ENCODE results near the gene HELB.

The HELB gene

DNA sequence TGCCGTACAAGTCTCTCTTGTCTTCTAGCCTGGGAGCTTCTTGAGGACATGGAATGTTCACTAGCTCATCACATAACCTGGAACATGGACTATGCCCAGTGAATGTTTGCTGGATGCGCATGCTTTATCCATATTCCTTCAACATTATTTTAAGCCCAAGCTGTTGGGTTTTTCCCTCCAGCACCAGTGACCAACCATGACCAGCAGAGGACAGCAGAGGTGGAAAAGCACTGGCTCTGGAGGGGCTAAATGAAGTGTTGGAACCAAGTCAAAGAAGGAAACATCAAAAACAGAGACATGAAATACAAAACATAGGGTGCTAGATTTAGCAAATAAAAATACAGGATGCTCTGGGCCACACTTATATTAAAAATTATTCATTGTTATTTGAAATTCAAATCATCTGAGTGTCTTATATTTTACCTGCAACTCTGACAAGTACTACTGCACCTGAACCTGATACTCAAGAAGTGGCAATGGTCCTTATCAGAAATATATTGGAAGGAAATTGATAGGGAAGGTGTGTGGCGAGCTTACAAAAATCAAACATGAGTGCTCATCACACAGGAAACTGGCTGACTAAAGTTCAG, 23.1 kb upstream of the HELB start:
- Histone ChIP-seq H2AFZ (ENCODE audit: low read depth, low read length) (no peak overlapping the region), H3K4me2 (ENCODE audit: low read length) (no peak overlapping the region), H3K27me3 (ENCODE audit: low read depth, low read length) (no peaks in the 10 kb centered on the region), H3K9ac (ENCODE audit: low read length) (no peak overlapping the region), H3K4me1 (ENCODE audit: low read length) (peaks cover 20% of the 10 kb centered on the region), H4K20me1 (ENCODE audit: insufficient read depth, low read length) (no peaks in the 10 kb centered on the region), H3K4me3 (ENCODE audit: low read length) (no peak overlapping the region), H3K36me3 (replicated peaks; ENCODE audit: low read depth, low read length) (no peaks in the 10 kb centered on the region), H3K27ac (ENCODE audit: low read length) (no peak overlapping the region), H3K9me3 (ENCODE audit: insufficient read depth, low read length) (no peaks in the 10 kb centered on the region), H3K79me2 (ENCODE audit: low read length) (no peaks in the 10 kb centered on the region)
- TF ChIP-seq, protein P1, sequence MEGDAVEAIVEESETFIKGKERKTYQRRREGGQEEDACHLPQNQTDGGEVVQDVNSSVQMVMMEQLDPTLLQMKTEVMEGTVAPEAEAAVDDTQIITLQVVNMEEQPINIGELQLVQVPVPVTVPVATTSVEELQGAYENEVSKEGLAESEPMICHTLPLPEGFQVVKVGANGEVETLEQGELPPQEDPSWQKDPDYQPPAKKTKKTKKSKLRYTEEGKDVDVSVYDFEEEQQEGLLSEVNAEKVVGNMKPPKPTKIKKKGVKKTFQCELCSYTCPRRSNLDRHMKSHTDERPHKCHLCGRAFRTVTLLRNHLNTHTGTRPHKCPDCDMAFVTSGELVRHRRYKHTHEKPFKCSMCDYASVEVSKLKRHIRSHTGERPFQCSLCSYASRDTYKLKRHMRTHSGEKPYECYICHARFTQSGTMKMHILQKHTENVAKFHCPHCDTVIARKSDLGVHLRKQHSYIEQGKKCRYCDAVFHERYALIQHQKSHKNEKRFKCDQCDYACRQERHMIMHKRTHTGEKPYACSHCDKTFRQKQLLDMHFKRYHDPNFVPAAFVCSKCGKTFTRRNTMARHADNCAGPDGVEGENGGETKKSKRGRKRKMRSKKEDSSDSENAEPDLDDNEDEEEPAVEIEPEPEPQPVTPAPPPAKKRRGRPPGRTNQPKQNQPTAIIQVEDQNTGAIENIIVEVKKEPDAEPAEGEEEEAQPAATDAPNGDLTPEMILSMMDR (IDR thresholded peaks at IDR 0.05; ENCODE audit: low read depth, low read length) = peak; percentile 46
- no peak for TF ChIP-seq EZH2phosphoT487 (IDR thresholded peaks at IDR 0.05; ENCODE audit: low read depth)

DNA sequence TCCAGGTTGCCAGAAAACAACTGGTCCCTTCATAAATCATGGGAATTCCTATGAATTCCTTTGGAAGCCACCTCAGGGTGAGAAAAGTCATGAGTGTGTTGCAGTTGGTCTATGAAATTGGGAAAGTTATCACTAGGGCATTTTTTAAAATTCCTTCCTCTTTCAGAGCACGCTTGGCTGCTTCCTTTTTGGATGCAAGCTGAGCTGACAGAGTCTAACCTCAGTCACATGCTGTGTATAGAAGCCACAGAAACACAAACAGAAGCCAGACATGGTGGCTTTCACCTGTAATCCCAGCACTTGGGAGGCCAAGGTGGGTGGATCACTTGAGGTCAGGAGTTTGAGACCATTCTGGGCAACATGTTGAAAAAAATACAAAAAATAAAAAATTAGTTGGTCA, 21.7 kb upstream of the HELB start:
- no peak for TF ChIP-seq EZH2phosphoT487 (IDR thresholded peaks at IDR 0.05; ENCODE audit: low read depth)
- TF ChIP-seq, protein P1 (IDR thresholded peaks at IDR 0.05; ENCODE audit: low read depth, low read length) = no peak
- Histone ChIP-seq H3K4me1 (ENCODE audit: low read length) (peaks cover 11% of the 10 kb centered on the region), H3K79me2 (ENCODE audit: low read length) (no peaks in the 10 kb centered on the region), H3K4me3 (ENCODE audit: low read length) (no peak overlapping the region), H3K36me3 (replicated peaks; ENCODE audit: low read depth, low read length) (no peaks in the 10 kb centered on the region), H3K9me3 (ENCODE audit: insufficient read depth, low read length) (no peaks in the 10 kb centered on the region), H3K4me2 (ENCODE audit: low read length) (no peak overlapping the region), H3K9ac (ENCODE audit: low read length) (no peak overlapping the region), H3K27me3 (ENCODE audit: low read depth, low read length) (no peaks in the 10 kb centered on the region), H3K27ac (ENCODE audit: low read length) (no peak overlapping the region), H2AFZ (ENCODE audit: low read depth, low read length) (no peak overlapping the region), H4K20me1 (ENCODE audit: insufficient read depth, low read length) (no peaks in the 10 kb centered on the region)

DNA sequence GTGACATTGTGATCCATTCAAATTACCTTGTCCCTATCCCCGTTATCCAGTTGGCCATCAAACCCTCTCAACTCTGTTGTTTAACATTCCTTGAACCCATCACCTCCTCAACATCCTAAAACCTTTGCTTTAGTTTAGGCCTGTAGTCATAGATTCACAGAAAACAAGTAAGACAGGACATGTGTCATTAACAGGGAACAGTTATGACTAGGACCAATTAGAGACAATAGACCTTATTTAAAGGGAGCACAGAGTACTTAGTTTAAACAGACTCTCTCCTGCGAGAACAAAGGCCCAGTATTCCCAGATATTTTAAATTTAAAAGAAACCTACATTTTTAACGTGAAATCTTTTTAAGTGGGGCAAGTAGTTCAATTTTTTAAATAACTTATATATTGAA, 20.0 kb upstream of the HELB start:
- no peaks in the 10 kb centered on the region for H3K79me2 ChIP-seq (ENCODE audit: low read length)
- no peaks in the 10 kb centered on the region for H3K27me3 ChIP-seq (ENCODE audit: low read depth, low read length)

DNA sequence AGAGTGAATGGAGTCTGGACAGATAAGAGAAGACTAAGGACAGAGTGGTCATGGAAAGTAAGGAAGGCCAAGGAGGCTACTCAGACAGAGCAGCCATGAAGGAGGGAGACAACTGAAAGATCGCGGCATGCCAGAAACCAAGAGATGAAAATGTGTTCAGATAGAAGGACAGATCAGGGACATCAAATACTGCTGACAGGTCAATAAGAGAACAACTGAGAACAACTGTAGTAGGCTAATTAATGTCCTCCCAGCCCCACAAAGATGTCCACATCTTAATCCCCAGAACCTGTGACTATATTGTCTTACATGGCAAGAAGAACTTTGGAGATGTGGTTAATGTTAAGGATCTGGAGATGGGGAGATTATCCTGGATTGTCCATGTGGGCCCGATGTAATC, 15.0 kb upstream of the HELB start:
- Histone ChIP-seq H3K9ac (ENCODE audit: low read length) (no peak overlapping the region), H3K27me3 (ENCODE audit: low read depth, low read length) (no peaks in the 10 kb centered on the region), H3K79me2 (ENCODE audit: low read length) (no peaks in the 10 kb centered on the region), H4K20me1 (ENCODE audit: insufficient read depth, low read length) (no peaks in the 10 kb centered on the region), H3K4me1 (ENCODE audit: low read length) (no peaks in the 10 kb centered on the region), H3K27ac (ENCODE audit: low read length) (no peak overlapping the region), H3K36me3 (replicated peaks; ENCODE audit: low read depth, low read length) (no peaks in the 10 kb centered on the region), H3K4me3 (ENCODE audit: low read length) (no peak overlapping the region), H3K9me3 (ENCODE audit: insufficient read depth, low read length) (no peaks in the 10 kb centered on the region), H2AFZ (ENCODE audit: low read depth, low read length) (no peak overlapping the region), H3K4me2 (ENCODE audit: low read length) (no peak overlapping the region)
- no peak for TF ChIP-seq EZH2phosphoT487 (IDR thresholded peaks at IDR 0.05; ENCODE audit: low read depth)
- TF ChIP-seq, protein P1 (IDR thresholded peaks at IDR 0.05; ENCODE audit: low read depth, low read length) = no peak

More for the DNA sequence above, 20.0 kb upstream of the HELB start:
- H3K9me3 ChIP-seq (ENCODE audit: insufficient read depth, low read length) = no peaks in the 10 kb centered on the region
- no peak overlapping the region for H3K9ac ChIP-seq (ENCODE audit: low read length)
- H3K4me2 ChIP-seq (ENCODE audit: low read length) = no peak overlapping the region
- no peak overlapping the region for H2AFZ ChIP-seq (ENCODE audit: low read depth, low read length)
- TF ChIP-seq EZH2phosphoT487 (IDR thresholded peaks at IDR 0.05; ENCODE audit: low read depth) = no peak
- TF ChIP-seq, protein P1 (IDR thresholded peaks at IDR 0.05; ENCODE audit: low read depth, low read length) = no peak
- no peak overlapping the region for H3K4me3 ChIP-seq (ENCODE audit: low read length)
- H4K20me1 ChIP-seq (ENCODE audit: insufficient read depth, low read length) = no peaks in the 10 kb centered on the region
- no peak overlapping the region for H3K27ac ChIP-seq (ENCODE audit: low read length)
- H3K4me1 ChIP-seq (ENCODE audit: low read length) = peaks cover 6% of the 10 kb centered on the region
- H3K36me3 ChIP-seq (replicated peaks; ENCODE audit: low read depth, low read length) = no peaks in the 10 kb centered on the region

All from OCI-LY3 (cell line).